Putamen (tissue), 1 donor: ENCODE results near the gene MRPS2.
"Not testable (repeated sequence)": the region's sequence is repeated elsewhere in the genome, so short reads cannot be mapped to it uniquely, and the experiment has no call there.

ENCODE experiments used
- DNase-seq: peaks from one replicate; pipeline ENCODE4 v3.0.0-alpha.2; 2016; ENCODE audit warnings: low spot score

The MRPS2 gene

GRCh38 chr9:135514342-135515082 lies 14.0 kb downstream of the MRPS2 start:
- no peak for DNase-seq

- no peak for DNase-seq
Measured at GRCh38 chr9:135515083-135515951, 14.8 kb downstream of the MRPS2 start.

GRCh38 chr9:135516132-135516860 lies 15.8 kb downstream of the MRPS2 start:
- DNase-seq, result no peak

- DNase-seq, result no peak
Measured at GRCh38 chr9:135517407-135517822, 16.9 kb downstream of the MRPS2 start.

- no peak for DNase-seq
Measured at GRCh38 chr9:135519179-135519971, 18.9 kb downstream of the MRPS2 start.

- DNase-seq, result no peak
Measured at GRCh38 chr9:135520916-135521607, 20.6 kb downstream of the MRPS2 start, which contains the start of gene LCN1. Gene LCN1 (plus strand): TSS chr9:135521440. CDS start chr9:135521498, 58 bp downstream.

GRCh38 chr9:135521608-135522095 lies 21.2 kb downstream of the MRPS2 start:
- DNase-seq, result no peak

- no peak for DNase-seq
Measured at GRCh38 chr9:135522137-135522877, 21.8 kb downstream of the MRPS2 start.

GRCh38 chr9:135522931-135523330 lies 22.4 kb downstream of the MRPS2 start:
- DNase-seq, result no peak

GRCh38 chr9:135523521-135524129 lies 23.1 kb downstream of the MRPS2 start:
- DNase-seq, result no peak

GRCh38 chr9:135524130-135524861 lies 23.8 kb downstream of the MRPS2 start:
- no peak for DNase-seq

- DNase-seq, result no peak
Measured at GRCh38 chr9:135525241-135526088, 25.0 kb downstream of the MRPS2 start.

GRCh38 chr9:135526089-135526729 lies 25.7 kb downstream of the MRPS2 start:
- no peak for DNase-seq

GRCh38 chr9:135526730-135527571 lies 26.5 kb downstream of the MRPS2 start:
- DNase-seq, result no peak

GRCh38 chr9:135528842-135529435 lies 28.5 kb downstream of the MRPS2 start:
- DNase-seq, result not testable (repeated sequence)

GRCh38 chr9:135530146-135530545 lies 29.7 kb downstream of the MRPS2 start:
- DNase-seq, result no peak
